Measurements from ENCODE around the gene GIMAP1.

Gene GIMAP1

GRCh38 chr7:150745086-150745485 is 28.7 kb downstream of the GIMAP1 start:
- H3K27ac ChIP-seq (ENCODE audit: low read depth, low read length): no peak overlapping the region

GRCh38 chr7:150745876-150746275 is 29.5 kb downstream of the GIMAP1 start:
- Histone ChIP-seq H3K23ac (ENCODE audit: low read length) (no peak overlapping the region), H3K4ac (ENCODE audit: low read depth, low read length) (no peak overlapping the region), H3K79me2 (ENCODE audit: control insufficient read depth, insufficient read depth, low read length) (no peaks in the 10 kb centered on the region), H4K5ac (ENCODE audit: low read length) (no peak overlapping the region), H3K79me1 (ENCODE audit: low read length) (no peaks in the 10 kb centered on the region), H3K4me2 (ENCODE audit: low read length) (no peak overlapping the region), H2AK5ac (ENCODE audit: low read length) (no peak overlapping the region), H2BK5ac (ENCODE audit: low read length) (no peak overlapping the region), H3K56ac (ENCODE audit: low read length) (no peak overlapping the region), H4K8ac (ENCODE audit: low read depth, low read length) (no peak overlapping the region), H3K27ac (ENCODE audit: low read depth, low read length) (no peak overlapping the region), H3K18ac (ENCODE audit: low read length) (no peak overlapping the region), H3K9ac (ENCODE audit: low read length) (no peak overlapping the region), H3K4me1 (ENCODE audit: control insufficient read depth, low read depth, low read length) (no peaks in the 10 kb centered on the region), H3K4me3 (ENCODE audit: low read length) (no peak overlapping the region), H2BK120ac (ENCODE audit: low read depth, low read length) (no peak overlapping the region), H2BK15ac (replicated peaks; ENCODE audit: low read depth) (no peak overlapping the region), H3K36me3 (ENCODE audit: control insufficient read depth, insufficient read depth, low read length) (no peaks in the 10 kb centered on the region), H3K27me3 (ENCODE audit: insufficient read depth, low read length, poor library complexity) (peaks cover 36% of the 10 kb centered on the region)
- WGBS (ENCODE audit: extremely low coverage, insufficient coverage, low lambda C conversion rate): no CpG with 5 or more reads among the region's 3 CpGs
- DNase-seq: no peak

More at GRCh38 chr7:150745086-150745485, 28.7 kb downstream of the GIMAP1 start:
- WGBS (ENCODE audit: extremely low coverage, insufficient coverage, low lambda C conversion rate): no CpG with 5 or more reads among the region's 5 CpGs
- no peak overlapping the region for H3K4me2 ChIP-seq (ENCODE audit: low read length)
- no peak overlapping the region for H3K23ac ChIP-seq (ENCODE audit: low read length)
- no peak overlapping the region for H3K9ac ChIP-seq (ENCODE audit: low read length)
- no peak for DNase-seq
- no peaks in the 10 kb centered on the region for H3K36me3 ChIP-seq (ENCODE audit: control insufficient read depth, insufficient read depth, low read length)
- no peak overlapping the region for H2BK120ac ChIP-seq (ENCODE audit: low read depth, low read length)
- H3K79me1 ChIP-seq (ENCODE audit: low read length): no peaks in the 10 kb centered on the region
- no peak overlapping the region for H4K8ac ChIP-seq (ENCODE audit: low read depth, low read length)
- no peak overlapping the region for H3K4me3 ChIP-seq (ENCODE audit: low read length)
- H4K5ac ChIP-seq (ENCODE audit: low read length): no peak overlapping the region
- no peak overlapping the region for H3K18ac ChIP-seq (ENCODE audit: low read length)
- H3K56ac ChIP-seq (ENCODE audit: low read length): no peak overlapping the region
- no peak overlapping the region for H2AK5ac ChIP-seq (ENCODE audit: low read length)
- H2BK5ac ChIP-seq (ENCODE audit: low read length): no peak overlapping the region
- no peaks in the 10 kb centered on the region for H3K79me2 ChIP-seq (ENCODE audit: control insufficient read depth, insufficient read depth, low read length)
- no peak overlapping the region for H3K4ac ChIP-seq (ENCODE audit: low read depth, low read length)
- H3K4me1 ChIP-seq (ENCODE audit: control insufficient read depth, low read depth, low read length): no peaks in the 10 kb centered on the region
- H2BK15ac ChIP-seq (replicated peaks; ENCODE audit: low read depth): no peak overlapping the region
- H3K27me3 ChIP-seq (ENCODE audit: insufficient read depth, low read length, poor library complexity): peaks cover 41% of the 10 kb centered on the region

- H3K36me3 ChIP-seq (ENCODE audit: control insufficient read depth, insufficient read depth, low read length): no peaks in the 10 kb centered on the region
- H3K79me2 ChIP-seq (ENCODE audit: control insufficient read depth, insufficient read depth, low read length): no peaks in the 10 kb centered on the region
- no peak overlapping the region for H2BK120ac ChIP-seq (ENCODE audit: low read depth, low read length)
- DNase-seq: no peak
- H3K4me2 ChIP-seq (ENCODE audit: low read length): no peak overlapping the region
- H3K4me1 ChIP-seq (ENCODE audit: control insufficient read depth, low read depth, low read length): no peaks in the 10 kb centered on the region
- H3K23ac ChIP-seq (ENCODE audit: low read length): no peak overlapping the region
- H4K5ac ChIP-seq (ENCODE audit: low read length): no peak overlapping the region
- no peak overlapping the region for H3K18ac ChIP-seq (ENCODE audit: low read length)
- H3K9ac ChIP-seq (ENCODE audit: low read length): no peak overlapping the region
- no peak overlapping the region for H2BK15ac ChIP-seq (replicated peaks; ENCODE audit: low read depth)
- H2AK5ac ChIP-seq (ENCODE audit: low read length): no peak overlapping the region
- H3K4me3 ChIP-seq (ENCODE audit: low read length): no peak overlapping the region
- no peak overlapping the region for H3K4ac ChIP-seq (ENCODE audit: low read depth, low read length)
- no peaks in the 10 kb centered on the region for H3K79me1 ChIP-seq (ENCODE audit: low read length)
- no peak overlapping the region for H3K56ac ChIP-seq (ENCODE audit: low read length)
- peaks cover 28% of the 10 kb centered on the region for H3K27me3 ChIP-seq (ENCODE audit: insufficient read depth, low read length, poor library complexity)
- no CpG with 5 or more reads among the region's 6 CpGs for WGBS (ENCODE audit: extremely low coverage, insufficient coverage, low lambda C conversion rate)
- H2BK5ac ChIP-seq (ENCODE audit: low read length): no peak overlapping the region
- no peak overlapping the region for H3K27ac ChIP-seq (ENCODE audit: low read depth, low read length)
- H4K8ac ChIP-seq (ENCODE audit: low read depth, low read length): no peak overlapping the region
Observed at GRCh38 chr7:150746921-150747320, 30.5 kb downstream of the GIMAP1 start.

GRCh38 chr7:150748376-150748775 is 32.0 kb downstream of the GIMAP1 start:
- H3K4me2 ChIP-seq (ENCODE audit: low read length): no peak overlapping the region
- peaks cover 20% of the 10 kb centered on the region for H3K27me3 ChIP-seq (ENCODE audit: insufficient read depth, low read length, poor library complexity)
- H4K5ac ChIP-seq (ENCODE audit: low read length): no peak overlapping the region
- no peak overlapping the region for H3K18ac ChIP-seq (ENCODE audit: low read length)
- H3K4ac ChIP-seq (ENCODE audit: low read depth, low read length): no peak overlapping the region
- no peak overlapping the region for H3K23ac ChIP-seq (ENCODE audit: low read length)
- no peak for DNase-seq
- no peak overlapping the region for H2BK5ac ChIP-seq (ENCODE audit: low read length)
- H2BK120ac ChIP-seq (ENCODE audit: low read depth, low read length): no peak overlapping the region
- H3K4me3 ChIP-seq (ENCODE audit: low read length): no peak overlapping the region
- no peak overlapping the region for H4K8ac ChIP-seq (ENCODE audit: low read depth, low read length)
- H3K56ac ChIP-seq (ENCODE audit: low read length): no peak overlapping the region
- no peaks in the 10 kb centered on the region for H3K79me1 ChIP-seq (ENCODE audit: low read length)
- no peaks in the 10 kb centered on the region for H3K4me1 ChIP-seq (ENCODE audit: control insufficient read depth, low read depth, low read length)
- H3K9ac ChIP-seq (ENCODE audit: low read length): no peak overlapping the region
- no peaks in the 10 kb centered on the region for H3K79me2 ChIP-seq (ENCODE audit: control insufficient read depth, insufficient read depth, low read length)
- H3K36me3 ChIP-seq (ENCODE audit: control insufficient read depth, insufficient read depth, low read length): no peaks in the 10 kb centered on the region
- no peak overlapping the region for H3K27ac ChIP-seq (ENCODE audit: low read depth, low read length)
- no CpG with 5 or more reads among the region's 4 CpGs for WGBS (ENCODE audit: extremely low coverage, insufficient coverage, low lambda C conversion rate)
- H2BK15ac ChIP-seq (replicated peaks; ENCODE audit: low read depth): no peak overlapping the region
- H2AK5ac ChIP-seq (ENCODE audit: low read length): no peak overlapping the region

- Histone ChIP-seq H3K79me2 (ENCODE audit: control insufficient read depth, insufficient read depth, low read length) (no peaks in the 10 kb centered on the region), H2BK120ac (ENCODE audit: low read depth, low read length) (no peak overlapping the region), H3K36me3 (ENCODE audit: control insufficient read depth, insufficient read depth, low read length) (no peaks in the 10 kb centered on the region), H3K18ac (ENCODE audit: low read length) (no peak overlapping the region), H2AK5ac (ENCODE audit: low read length) (no peak overlapping the region), H3K9ac (ENCODE audit: low read length) (no peak overlapping the region), H2BK15ac (replicated peaks; ENCODE audit: low read depth) (no peak overlapping the region), H3K4me1 (ENCODE audit: control insufficient read depth, low read depth, low read length) (no peaks in the 10 kb centered on the region), H2BK5ac (ENCODE audit: low read length) (no peak overlapping the region), H3K4me3 (ENCODE audit: low read length) (no peak overlapping the region), H3K27me3 (ENCODE audit: insufficient read depth, low read length, poor library complexity) (peaks cover 4% of the 10 kb centered on the region), H3K4ac (ENCODE audit: low read depth, low read length) (no peak overlapping the region), H4K5ac (ENCODE audit: low read length) (no peak overlapping the region), H3K4me2 (ENCODE audit: low read length) (no peak overlapping the region), H3K79me1 (ENCODE audit: low read length) (no peaks in the 10 kb centered on the region), H3K23ac (ENCODE audit: low read length) (no peak overlapping the region), H4K8ac (ENCODE audit: low read depth, low read length) (no peak overlapping the region), H3K56ac (ENCODE audit: low read length) (no peak overlapping the region), H3K27ac (ENCODE audit: low read depth, low read length) (no peak overlapping the region)
- no peak for DNase-seq
- no CpG with 5 or more reads among the region's 2 CpGs for WGBS (ENCODE audit: extremely low coverage, insufficient coverage, low lambda C conversion rate)
Observed at GRCh38 chr7:150751702-150752101, 35.3 kb downstream of the GIMAP1 start.

- Histone ChIP-seq H2BK120ac (ENCODE audit: low read depth, low read length) (no peak overlapping the region), H2BK15ac (replicated peaks; ENCODE audit: low read depth) (no peak overlapping the region), H3K56ac (ENCODE audit: low read length) (no peak overlapping the region), H3K27me3 (ENCODE audit: insufficient read depth, low read length, poor library complexity) (peaks cover 4% of the 10 kb centered on the region), H3K4ac (ENCODE audit: low read depth, low read length) (no peak overlapping the region), H3K4me3 (ENCODE audit: low read length) (no peak overlapping the region), H3K4me1 (ENCODE audit: control insufficient read depth, low read depth, low read length) (no peaks in the 10 kb centered on the region), H3K4me2 (ENCODE audit: low read length) (no peak overlapping the region), H2BK5ac (ENCODE audit: low read length) (no peak overlapping the region), H4K8ac (ENCODE audit: low read depth, low read length) (no peak overlapping the region), H2AK5ac (ENCODE audit: low read length) (no peak overlapping the region), H3K23ac (ENCODE audit: low read length) (no peak overlapping the region), H3K79me1 (ENCODE audit: low read length) (no peaks in the 10 kb centered on the region), H4K5ac (ENCODE audit: low read length) (no peak overlapping the region), H3K9ac (ENCODE audit: low read length) (no peak overlapping the region), H3K18ac (ENCODE audit: low read length) (no peak overlapping the region), H3K27ac (ENCODE audit: low read depth, low read length) (no peak overlapping the region), H3K36me3 (ENCODE audit: control insufficient read depth, insufficient read depth, low read length) (no peaks in the 10 kb centered on the region), H3K79me2 (ENCODE audit: control insufficient read depth, insufficient read depth, low read length) (no peaks in the 10 kb centered on the region)
- no peak for DNase-seq
- WGBS (ENCODE audit: extremely low coverage, insufficient coverage, low lambda C conversion rate): no CpG with 5 or more reads among the region's 6 CpGs
Observed at GRCh38 chr7:150753239-150753638, 36.8 kb downstream of the GIMAP1 start.

Data from mesendoderm (in vitro differentiated cells).